GM18517 (cell line): Measurements from ENCODE around the gene LRP1B.
"Not testable (repeated sequence)": the region's sequence is repeated elsewhere in the genome, so short reads cannot be mapped to it uniquely, and the experiment has no call there.

ENCODE experiments used
- ATAC-seq: cut with Tn5 transposase; IDR thresholded peaks from one replicate; pipeline ENCODE4 v1.9.1; 2021; ENCODE audit warnings: mild to moderate bottlenecking, moderate library complexity; ENCODE audit not compliant: unreplicated experiment

The LRP1B gene

DNA sequence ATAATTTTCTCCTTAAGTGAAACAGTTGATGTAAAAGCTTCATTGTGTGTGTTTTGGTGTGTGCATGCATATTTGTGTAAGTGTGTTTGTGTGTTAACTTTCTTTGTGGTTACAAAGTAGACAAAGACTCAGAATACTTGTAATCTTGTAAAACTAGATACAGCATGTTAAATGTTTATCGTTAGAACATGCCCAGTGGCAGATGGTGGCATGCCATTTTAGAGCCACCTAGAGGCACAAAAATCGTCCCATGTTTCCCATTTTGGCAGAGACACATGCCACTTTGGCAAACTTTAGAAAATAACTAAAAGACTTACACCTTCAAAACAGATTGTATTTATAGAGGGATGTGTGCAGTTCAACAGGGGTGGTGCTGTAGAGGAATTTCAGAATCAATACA is 224.1 kb downstream of the LRP1B start:
- ATAC-seq, result no peak

DNA sequence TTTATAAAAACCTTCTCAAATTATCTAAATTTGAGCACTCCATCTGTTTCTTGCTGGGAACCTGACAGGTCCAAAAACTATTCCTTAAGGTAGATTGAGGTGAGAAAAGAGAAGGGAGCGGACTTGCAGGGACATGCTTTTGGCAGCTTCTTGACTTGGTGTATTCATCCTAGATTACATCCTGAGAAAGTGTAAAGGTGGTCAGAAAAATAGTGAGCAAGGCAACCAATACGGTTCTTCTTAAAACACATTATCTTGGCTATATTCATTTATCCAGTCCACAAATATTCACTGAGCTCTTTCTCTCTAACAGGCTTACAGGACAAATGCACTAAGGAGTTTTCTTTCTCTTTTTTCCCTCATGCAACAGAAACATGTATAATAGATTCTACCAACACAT is 230.0 kb downstream of the LRP1B start:
- no peak for ATAC-seq

- no peak for ATAC-seq
Observed at GRCh38 chr2:141899740-141900139, 231.1 kb downstream of the LRP1B start.

DNA sequence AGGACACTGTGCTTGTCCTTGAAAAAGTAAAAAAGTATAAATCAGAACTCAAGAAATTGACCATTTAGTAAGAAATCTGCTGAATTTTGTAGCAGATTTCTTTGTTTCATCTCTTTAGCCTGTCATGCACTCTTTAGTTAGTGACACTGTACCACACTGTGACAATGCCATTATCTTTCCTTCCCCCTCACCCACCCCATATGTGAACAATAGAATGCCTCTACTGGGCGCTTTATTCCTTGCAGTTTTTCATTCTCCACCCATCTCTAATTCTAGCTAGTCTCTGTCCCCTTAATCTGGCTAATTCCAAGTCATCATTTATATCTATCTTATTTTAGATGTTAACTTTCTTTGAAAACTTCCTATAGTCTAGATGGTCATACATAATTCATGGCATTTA is 241.0 kb downstream of the LRP1B start:
- no peak for ATAC-seq

DNA sequence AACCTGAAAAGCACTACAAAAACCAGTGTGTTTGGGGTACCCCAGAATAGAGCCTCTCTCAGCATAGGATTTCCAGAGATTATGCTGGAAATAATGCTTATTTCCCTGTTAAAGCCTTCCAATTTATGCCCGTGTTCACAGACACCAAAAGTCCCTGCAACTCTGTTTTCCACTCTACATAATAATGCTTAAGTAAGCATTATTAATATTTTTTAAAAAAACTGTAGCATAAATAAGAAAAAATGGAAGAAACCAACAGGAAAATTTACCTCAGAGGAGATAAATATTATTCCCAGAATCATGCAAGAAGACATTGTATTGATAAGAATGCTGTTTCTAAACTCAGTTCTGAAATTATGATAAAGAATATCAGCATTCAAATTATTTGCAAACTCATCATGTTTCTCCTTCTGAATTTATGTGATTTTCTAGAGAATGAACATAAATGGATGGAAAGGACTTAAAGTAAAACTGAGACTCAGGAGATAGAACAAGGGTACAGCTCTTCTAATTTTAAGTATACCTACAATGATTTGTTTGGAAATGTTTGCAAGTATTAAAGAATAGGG is 241.7 kb downstream of the LRP1B start:
- ATAC-seq, result no peak

DNA sequence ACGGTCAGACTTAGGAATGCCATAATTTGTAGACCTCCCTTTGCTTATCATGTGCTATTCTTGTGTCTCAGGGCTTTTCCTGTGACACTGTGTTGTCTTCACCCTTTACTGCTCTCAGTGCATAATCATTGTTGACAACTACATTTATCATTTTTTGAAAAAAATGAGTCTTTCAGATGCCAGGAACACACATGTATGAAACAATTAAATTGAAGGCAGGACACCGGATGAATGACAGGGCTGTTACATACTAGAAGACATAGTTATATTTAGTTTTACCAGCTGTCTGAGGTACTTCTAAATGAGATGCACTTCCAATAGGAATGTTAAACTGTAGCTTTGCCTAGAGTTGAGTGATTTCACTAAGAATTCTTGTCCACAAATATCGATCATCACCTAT is 243.5 kb downstream of the LRP1B start:
- ATAC-seq, result no peak

- ATAC-seq, result no peak
Observed at GRCh38 chr2:141878016-141878415, 252.8 kb downstream of the LRP1B start.

DNA sequence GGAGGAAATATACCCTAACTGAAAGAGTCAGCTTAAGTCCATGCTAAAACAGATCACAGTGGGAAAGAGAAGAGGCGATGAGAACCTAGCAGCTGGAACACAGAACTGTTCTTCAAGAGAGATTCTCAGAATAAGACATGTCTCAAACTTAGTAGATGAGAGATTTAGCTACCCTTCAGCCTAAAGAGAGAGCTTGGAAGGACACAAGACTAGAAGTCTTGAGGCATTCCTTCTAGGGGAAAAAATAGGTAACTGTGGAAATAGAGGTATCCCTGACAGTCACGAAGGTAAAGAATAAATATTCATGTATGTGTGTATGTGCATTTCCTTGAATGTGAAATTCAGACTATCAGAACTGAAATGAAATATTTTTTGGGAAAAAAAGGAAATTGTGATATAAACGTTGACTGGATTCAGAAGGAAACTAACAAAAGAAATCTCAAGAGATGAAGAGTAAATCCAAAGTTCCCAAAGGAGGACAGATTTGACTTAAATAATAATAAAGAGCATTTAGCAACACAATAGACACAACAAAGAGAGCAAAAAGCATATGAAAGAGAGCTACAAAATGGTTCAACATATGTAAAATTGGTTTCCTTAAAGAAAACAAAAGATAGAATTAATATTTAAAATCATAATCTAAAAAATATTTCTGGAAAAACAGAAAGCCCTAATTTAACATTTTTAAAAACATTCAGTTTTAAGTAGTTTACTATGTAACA is 258.7 kb downstream of the LRP1B start:
- ATAC-seq, result no peak

DNA sequence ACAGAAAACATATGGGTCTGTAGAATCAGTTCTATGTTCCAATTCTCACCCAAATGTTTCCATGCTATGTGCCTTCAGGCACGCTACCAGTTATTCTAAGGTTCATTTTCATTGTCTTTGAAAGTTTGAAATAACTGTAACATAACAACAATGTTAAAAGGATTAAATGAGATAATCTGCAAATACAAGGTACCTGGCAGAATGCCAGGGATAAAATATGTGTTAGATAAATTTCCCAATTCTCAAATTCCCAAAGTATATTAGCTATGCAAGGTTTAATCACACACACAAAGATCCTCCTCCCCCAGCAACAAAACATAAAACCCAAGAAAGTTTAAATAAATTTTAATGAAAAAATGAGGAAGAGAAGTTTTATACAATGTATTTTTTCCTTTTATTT is 261.2 kb downstream of the LRP1B start:
- no peak for ATAC-seq

GRCh38 chr2:141863964-141864363 is 266.9 kb downstream of the LRP1B start:
- ATAC-seq, result no peak

- no peak for ATAC-seq
Observed at GRCh38 chr2:141856215-141856919, 274.4 kb downstream of the LRP1B start.

GRCh38 chr2:141848191-141848590 is 282.6 kb downstream of the LRP1B start:
- ATAC-seq, result no peak

- no peak for ATAC-seq
Observed at GRCh38 chr2:141844231-141844630, 286.6 kb downstream of the LRP1B start.

GRCh38 chr2:141835103-141835502 is 295.7 kb downstream of the LRP1B start:
- no peak for ATAC-seq

DNA sequence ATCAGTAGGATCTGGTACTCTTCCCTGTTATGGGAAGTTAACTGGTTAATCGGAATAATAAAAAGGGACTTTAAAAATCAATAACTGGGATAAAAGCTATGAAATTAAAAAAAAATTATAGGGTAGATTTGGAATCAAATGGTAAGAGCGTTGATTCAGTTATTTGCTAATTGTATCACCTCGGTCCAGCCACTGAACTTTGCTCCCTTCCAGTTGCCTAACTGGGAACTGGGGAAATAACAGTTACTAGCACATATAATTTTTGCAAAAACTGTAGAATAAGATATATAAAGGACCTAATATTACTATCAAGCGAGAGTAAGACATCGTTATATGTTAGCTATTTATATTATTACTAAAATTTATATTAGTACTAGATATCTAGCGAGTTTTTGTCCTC is 302.1 kb downstream of the LRP1B start:
- ATAC-seq, result no peak

- no peak for ATAC-seq
Observed at GRCh38 chr2:141824790-141825189, 306.0 kb downstream of the LRP1B start.

DNA sequence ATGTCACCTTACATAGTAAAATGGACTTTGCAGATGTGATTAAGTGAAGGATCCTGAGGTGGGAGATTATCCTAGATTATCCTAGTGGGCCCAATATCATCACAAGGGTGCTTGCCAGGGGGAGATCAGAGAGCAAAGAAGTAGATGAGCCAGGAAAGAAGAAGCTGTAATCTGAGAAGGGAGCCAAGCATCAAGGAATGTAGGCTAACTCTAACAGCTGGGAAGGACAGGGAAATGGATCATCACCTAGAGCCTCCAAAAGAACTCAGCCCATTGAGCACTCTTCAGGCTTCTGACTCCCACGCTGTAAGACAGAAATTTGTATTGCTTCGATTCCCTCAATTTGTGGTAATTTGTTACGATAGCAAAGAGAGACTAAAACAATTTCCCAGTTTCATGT is 309.9 kb downstream of the LRP1B start:
- ATAC-seq, result no peak

- ATAC-seq, result not testable (repeated sequence)
Observed at GRCh38 chr2:141815320-141815719, 315.5 kb downstream of the LRP1B start.

GRCh38 chr2:141814150-141814549 is 316.7 kb downstream of the LRP1B start:
- no peak for ATAC-seq

DNA sequence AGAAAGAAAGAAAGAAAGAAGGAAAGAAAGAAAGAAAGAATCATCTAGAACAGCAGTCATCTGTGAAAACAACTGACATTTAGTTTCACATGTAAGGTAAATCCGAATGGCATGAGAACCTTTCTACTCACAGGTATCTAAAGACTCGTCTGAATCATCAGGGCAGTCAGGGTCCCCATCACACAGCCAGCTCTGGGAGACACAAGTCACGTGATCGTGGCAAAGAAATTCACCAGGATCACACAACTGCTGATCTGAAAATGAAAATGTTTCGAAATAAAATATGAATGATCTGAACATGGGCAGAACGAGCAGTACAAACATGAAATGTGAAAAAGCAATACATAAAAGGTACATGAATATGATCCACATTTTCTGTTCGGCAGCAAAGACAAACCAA is 320.7 kb downstream of the LRP1B start:
- ATAC-seq, result no peak

- ATAC-seq, result no peak
Observed at GRCh38 chr2:141806090-141806489, 324.7 kb downstream of the LRP1B start.

DNA sequence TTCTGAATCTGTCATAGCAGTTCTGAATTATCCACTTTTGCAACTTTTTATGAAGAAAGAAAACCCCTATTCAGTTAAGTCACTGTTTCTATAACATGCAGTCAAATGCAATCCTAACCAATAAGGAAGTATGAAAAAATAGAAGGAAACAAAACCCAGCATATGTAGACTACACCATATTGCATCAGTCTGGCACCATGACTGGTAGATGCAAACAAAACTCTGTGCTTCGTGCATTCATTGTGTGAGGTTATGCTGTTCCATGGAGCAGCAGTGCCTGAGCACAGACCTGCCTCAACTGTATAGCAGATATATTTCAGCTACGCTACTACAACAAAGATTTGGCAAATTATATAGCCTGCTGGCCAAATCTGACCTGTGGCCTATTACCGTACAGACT is 325.5 kb downstream of the LRP1B start:
- no peak for ATAC-seq
